HG03442 (cell line): Measurements from ENCODE around the gene TTC31.
A peak's percentile ranks its signal among the peaks of the same experiment; 100 is the strongest.

Experiments used
- ATAC-seq: cut with Tn5 transposase; IDR thresholded peaks from one replicate; pipeline ENCODE4 v1.9.1; 2021; ENCODE audit warnings: mild to moderate bottlenecking, moderate library complexity; ENCODE audit not compliant: unreplicated experiment

TTC31 gene

DNA sequence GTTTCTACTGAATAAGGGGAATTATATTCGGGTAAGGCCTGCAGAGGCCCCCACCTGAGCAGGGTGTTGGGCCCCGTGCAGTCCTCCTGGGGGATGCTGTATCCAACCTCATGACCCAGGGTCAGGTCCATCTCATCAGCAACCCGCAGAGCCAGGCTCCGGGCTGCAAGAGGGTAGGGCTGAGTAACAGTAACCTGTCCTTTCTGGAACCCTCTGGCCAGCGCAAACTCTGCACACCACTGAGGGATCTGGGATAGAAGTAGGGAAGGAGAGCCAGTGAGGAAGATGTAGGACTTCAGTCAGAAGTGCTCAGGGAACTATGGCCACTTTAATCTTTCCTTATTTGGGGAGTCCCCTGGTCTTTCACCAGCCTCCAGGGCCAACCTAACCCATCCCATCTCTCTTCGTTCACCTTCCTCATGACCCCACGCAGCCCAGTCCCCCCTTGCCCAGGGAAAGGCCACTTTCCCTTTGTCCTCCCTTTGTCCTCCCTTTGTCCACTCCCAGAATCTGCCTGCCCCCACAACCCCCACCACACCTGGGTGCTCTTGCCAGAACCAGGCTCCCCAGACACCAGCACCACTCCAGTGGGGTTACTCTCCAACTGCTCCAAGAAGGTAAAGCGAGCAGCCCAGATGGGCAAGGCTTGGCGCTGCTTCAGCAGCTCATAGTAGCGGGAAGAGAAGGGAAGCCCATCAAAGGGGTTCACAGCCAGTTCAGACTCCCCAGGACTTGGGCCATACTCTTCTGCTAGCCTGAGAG lies 42.3 kb downstream of the TTC31 start:
- no peak for ATAC-seq

DNA sequence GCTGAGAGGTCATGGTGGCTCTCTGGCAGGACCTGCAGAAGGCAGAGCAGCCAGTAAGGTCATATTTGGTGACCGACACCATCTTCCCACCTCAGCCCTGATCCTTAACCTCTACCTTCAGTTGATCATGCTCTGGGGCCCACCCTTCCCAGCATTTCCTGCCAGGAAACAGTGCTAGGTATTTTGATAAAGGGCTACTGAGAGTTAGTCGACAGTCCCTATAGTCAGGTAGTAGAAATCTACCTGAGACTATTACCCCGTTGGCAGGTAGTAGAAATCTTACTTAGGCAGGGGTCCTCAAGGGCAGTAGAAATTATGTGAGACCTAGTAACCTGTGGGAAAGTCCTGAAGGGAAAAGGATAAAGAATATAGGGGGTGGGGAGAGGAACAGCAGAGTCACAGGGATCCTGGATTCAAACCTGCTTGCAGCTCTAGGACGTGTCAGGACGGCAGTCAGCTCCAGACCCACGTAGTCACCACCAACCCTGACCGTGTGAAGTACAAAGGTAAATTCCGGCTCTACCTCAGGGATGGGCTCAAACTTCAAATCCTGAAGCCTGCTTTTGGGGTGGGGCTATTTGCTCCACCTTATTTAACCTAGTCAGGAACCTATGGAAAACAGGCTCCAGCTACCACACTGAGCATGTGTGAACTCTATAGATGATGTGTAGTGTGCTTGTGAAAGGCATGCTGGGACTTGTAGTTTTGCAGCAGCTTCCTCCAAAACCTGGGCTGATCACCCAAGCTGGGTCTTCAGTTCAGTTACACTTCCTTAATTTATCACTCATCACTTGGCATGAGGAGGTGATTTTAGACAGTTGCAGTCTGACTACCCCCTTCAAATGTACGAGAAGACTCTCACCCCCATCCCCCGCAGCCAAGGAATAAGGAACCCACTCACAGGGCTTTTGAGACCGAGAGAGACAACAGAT lies 43.1 kb downstream of the TTC31 start, which contains the start of gene DQX1:
Gene DQX1 (minus strand): TSS at position 515 of the 932 bp plus-strand sequence. CDS start 502 bp downstream, at position 13.
- no peak for ATAC-seq

DNA sequence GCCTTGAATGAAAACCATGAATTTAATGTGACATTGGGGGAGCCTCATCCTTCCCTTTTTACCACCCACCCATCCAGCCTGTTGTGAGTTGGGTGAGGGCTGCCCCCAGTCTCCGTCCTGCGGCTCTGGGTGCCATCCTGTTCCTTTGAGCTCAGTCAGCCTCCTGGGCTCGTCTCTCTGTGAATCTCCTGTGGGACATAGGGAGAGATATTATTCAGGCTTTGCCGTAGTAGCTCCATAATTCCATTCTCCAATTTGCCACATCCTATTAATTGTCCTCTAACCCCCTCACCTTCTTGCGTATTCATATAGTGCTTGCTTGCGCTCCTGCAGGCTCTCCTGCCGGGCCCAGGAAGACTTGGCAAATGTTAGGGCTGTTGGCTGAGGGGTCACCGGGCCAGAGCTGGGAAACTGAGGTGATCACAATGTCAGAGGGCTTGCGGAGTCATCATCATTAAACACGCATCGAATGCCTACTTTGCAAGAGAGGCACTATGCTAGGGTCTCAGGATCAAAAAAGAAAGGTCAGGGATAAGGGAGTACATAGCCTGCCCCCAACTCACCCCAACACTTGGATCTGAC lies 43.9 kb downstream of the TTC31 start:
- ATAC-seq, result no peak

DNA sequence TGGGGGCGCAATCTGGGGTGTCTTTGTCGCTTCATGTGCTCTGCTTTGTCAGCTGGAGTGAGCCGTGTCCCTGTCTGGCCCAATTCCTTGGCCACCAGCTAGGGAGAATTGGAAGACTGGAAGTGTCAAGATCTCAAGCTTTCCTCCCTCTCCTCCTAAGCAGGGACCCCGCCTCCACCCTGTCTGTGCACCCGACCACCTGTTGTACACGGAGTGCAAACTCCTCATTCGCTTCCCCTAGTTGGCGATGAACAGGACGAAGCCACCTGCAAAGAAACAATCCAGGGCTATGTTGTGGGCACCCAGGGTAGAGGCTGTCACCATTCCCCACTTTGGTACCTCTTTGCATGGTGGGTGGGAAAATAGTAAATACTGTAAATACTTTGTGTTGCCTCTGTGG lies 44.9 kb downstream of the TTC31 start:
- no peak for ATAC-seq

DNA sequence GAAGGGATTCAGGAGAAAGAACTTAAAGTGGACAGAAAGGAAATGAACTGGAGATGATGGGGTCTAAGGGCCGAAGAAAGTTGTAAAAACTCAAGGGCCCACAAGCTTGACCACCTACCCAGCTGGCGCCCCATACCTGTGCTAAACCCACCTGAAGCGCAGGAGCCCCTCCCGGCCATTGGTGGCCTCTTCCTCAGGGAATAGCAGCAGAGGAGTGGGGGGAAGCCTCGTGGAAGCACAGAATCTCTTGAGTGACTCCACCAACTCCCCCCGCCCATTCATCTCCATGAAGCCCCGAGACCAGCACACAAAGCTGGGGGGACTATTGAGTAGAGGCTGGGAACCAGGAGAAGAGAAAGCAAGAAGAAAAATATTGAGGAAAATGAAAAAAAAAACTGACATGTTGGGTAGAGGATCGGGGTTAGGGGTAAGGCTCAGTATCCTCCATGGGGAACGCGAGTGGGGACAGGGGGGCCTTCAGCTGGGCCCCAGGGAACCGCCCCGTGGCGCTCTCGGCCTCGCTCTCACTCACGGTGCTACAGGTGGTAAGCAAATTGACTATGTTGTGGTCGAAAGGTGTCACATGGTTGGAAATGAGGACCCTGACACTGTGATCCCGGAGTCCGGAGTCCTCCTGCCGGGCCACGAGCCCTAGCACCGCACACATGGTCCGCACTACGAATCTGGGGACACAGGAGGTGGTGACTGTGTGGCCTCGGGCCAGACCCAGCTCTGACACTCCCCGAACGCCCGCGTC lies 45.9 kb downstream of the TTC31 start:
- ATAC-seq, result peak; percentile 5

DNA sequence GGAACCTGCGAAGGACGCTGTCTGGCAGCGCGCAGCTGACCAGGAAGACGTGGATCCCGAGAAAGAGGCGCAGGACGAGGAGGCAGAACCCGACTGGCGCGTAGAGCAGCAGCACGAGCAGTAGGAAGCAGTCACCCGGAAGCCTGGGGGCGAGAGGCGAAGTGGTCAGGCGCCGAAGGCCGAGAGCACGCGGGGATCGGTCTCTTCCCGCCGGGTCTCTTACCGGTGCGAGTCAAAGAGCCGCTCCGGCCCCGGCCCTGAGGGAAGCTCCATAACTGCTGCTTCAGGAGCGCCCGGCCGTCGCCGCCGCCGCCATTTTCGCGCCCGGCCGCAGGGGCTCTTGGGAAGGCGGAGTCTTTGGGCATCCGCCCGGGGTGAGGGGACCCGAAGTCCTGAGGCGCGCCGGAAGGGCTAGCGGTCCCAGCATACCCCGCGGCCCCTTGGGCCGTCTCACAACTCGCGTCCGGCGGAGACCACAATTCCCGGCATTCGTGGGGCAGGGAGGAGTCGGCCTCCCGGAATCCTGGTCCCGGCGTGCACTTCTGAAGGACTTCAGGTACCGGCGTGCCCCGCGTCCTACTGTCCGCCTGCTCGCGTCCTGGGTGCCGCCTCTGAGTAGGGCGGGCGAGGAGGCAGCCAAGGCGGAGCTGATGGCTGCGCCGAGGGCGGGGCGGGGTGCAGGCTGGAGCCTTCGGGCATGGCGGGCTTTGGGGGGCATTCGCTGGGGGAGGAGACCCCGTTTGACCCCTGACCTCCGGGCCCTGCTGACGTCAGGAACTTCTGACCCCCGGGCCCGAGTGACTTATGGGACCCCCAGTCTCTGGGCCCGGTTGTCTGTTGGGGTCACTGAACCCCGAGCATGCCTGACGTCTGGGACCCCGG lies 46.7 kb downstream of the TTC31 start, which contains the start of the genes AUP1 and HTRA2:
Gene AUP1 (minus strand): TSS at position 350 of the 882 bp plus-strand sequence. CDS start 77 bp downstream, at position 273.
Gene HTRA2 (plus strand): TSS at position 577 of the 882 bp plus-strand sequence. CDS start 74 bp downstream, at position 651.
- ATAC-seq, result peak; percentile 78

DNA sequence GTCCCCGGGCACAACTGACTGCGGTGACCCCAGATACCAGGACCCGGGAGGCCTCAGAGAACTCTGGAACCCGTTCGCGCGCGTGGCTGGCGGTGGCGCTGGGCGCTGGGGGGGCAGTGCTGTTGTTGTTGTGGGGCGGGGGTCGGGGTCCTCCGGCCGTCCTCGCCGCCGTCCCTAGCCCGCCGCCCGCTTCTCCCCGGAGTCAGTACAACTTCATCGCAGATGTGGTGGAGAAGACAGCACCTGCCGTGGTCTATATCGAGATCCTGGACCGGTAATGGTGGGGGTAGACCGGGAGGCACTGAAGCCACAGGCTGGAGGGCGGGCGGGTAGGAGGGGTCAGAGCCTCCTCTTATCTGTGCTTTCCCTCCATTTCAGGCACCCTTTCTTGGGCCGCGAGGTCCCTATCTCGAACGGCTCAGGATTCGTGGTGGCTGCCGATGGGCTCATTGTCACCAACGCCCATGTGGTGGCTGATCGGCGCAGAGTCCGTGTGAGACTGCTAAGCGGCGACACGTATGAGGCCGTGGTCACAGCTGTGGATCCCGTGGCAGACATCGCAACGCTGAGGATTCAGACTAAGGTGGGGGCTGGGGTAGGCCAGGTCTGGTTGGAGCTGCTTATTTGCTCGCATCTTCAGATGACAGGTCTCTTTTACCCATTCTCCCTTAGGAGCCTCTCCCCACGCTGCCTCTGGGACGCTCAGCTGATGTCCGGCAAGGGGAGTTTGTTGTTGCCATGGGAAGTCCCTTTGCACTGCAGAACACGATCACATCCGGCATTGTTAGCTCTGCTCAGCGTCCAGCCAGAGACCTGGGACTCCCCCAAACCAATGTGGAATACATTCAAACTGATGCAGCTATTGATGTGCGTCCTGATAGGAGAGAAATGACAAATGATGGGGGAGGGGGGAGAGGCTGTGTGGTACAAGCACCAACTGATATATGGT lies 47.6 kb downstream of the TTC31 start:
- ATAC-seq, result peak; percentile 24

DNA sequence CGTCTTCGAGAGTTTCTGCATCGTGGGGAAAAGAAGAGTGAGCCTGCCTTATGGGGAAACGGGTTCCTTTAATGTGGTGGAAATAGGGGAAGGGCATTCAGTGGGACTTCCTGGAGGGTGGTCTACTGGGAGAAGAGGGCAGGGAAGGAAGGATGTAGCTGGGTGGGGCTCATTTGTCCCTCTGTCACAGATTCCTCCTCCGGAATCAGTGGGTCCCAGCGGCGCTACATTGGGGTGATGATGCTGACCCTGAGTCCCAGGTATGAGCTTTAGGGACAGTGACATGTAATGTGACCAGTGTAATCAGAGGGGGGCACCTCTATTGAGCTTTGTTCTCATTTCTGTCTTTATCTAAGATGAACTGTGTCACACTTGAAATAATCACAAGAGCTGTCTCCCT lies 48.8 kb downstream of the TTC31 start:
- ATAC-seq, result no peak

DNA sequence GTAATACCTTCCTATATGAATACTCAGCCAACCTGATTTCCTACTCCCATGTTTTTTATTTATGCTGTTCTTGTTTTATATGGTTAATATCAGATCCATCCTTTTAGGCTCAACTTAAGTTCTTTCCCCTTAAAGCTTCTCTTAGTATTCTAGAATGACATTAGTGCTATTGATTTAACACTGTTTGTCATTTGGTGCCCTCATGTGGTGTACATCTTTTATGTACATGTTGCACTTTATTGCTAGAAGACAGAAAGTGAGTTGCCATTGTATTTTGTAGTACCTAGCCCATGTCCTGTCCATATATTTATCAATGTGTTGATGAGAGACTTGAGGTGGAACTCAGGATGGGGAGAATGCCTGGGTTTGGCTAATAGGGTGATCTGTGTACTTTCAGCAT lies 49.3 kb downstream of the TTC31 start:
- no peak for ATAC-seq

DNA sequence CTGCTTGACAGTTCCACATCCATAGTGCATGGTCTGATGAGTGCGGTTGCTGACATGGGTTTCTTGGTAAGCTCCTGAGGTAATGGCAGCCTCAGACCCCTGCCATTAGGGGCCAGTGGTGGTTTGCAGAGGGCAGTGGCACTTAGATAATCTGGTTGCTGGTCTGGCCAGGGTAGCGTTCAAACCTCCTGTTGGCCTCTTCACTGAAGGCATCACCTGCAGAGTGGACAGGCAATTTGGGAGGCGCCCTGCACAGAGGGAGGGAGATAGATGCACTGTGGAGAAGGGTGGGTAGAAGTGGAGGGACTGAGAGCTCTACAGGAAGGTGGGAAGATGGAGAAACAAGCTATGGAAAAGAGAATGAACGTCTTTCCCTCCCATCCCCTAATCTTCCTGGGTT lies 50.6 kb downstream of the TTC31 start:
- no peak for ATAC-seq

DNA sequence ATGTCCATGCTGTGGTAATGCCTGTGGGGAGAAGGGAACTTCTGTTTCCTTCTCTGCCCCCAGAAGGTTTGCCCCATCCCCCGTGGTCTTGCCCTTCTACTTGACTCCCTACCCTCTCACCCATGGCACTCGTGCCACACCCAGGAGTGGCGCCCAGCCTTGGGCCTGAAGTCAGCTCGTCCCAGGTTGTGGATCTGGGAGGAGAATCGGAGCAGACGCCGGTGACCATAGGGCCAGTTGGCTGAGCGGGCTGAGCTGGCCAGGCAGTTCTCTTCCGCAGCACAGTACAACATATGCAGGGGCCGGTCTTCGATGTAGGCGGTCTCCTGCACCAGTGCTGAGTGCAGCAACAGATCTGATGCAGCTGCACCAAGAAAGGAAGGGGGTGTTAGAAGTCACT lies 51.5 kb downstream of the TTC31 start:
- ATAC-seq, result no peak

DNA sequence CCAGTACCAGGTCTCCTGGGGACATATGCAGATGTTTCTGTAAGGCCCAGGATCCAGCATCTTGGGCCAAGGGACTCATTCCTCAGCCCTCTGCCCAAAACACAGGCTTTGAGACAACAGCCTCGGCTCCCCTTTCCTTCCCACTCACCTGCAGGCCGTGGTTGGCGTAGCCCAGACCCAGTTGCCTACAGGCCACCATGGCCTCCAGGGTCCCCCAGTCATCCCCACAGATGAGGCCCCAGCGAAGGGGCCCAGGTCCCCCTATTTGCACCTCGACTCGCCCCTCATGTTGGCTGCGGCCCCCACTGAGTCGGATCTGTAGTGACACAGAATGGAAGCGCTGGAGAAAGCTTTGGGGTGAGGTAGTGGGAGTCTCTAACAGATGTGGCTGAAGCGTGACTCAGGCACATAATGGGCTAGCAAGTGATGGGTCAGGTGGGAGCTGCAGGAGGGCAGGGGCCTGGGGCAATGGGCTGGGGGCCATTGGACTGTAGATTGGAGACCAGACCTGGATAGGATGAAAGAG lies 52.6 kb downstream of the TTC31 start:
- ATAC-seq, result no peak

DNA sequence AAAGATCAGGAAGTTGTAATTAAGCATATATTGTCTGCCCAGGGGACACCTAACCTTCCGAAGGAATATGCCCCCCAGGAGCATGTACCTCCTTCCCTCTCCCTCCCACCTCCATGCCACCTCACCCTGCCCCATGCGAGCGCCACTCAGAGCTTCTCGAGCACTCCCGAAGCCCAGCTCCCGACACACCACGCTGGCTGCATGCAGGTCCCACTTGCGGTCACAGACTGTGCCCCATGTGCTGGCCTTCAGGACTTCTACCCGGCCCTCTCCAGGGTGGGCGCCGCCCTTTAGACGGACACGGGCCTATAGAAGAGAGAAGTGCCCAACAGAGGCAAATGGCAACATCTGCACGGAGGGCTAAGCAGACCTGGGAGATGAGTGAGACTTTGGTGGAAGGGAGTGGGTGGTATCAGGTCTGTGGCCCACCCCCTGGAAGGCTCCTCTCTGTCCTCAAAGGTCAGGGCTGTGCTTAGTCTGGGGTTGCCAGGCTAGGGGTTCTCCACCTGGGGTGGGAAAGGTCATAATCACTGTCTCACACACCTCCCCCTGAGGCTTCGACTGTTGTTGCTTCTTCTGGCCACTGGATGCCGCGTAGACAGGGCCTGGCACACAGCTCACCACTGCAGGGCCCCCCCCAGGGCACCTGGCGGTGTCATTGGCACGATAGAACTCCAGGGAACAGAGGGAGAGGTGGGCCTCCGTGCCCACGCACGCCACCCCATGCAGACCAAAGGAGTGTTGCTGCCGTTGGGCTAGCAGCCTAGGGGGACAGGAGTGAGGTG lies 53.5 kb downstream of the TTC31 start:
- ATAC-seq, result no peak

DNA sequence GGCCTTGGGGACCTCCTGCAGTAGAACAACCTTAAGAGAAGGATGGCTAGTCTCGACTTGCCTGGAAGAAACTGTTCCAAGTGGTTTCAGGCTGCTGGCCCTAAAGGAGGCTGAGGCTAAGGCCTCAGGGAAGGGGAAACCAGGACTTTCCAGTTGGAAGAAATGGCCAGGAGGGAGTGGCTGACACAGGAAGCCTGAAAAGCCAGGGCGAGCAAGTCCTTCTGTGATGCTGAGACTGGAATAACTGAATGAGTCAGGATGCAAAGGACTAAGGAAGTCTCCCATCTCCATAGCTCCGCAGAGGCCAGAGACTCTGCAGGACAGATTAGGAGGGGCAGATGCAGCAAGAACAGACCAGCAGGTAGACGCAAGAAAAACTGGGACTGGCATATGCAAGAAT lies 54.3 kb downstream of the TTC31 start:
- no peak for ATAC-seq

DNA sequence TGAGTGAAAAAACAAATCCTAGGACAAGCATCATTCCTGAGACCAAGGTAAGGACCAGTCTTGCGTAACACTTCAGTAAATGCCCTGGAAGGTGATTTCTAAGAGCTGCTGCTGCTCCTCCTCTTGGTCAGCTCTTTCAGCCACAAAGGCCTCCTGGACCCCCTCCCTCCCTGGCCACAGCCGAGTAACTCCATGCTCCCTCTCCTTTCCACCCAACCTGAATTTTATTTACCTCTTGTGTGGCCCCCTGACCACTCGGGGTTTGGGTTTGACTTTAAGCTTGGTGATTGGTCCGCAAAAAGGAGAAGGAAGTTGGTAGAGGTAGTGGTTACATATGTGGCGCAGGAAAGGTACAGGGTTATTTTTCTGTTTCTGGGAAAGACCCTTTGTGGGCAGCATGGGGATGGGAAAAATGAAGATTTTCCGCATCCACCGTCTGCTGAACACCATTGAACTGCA lies 56.0 kb downstream of the TTC31 start:
- ATAC-seq, result no peak

DNA sequence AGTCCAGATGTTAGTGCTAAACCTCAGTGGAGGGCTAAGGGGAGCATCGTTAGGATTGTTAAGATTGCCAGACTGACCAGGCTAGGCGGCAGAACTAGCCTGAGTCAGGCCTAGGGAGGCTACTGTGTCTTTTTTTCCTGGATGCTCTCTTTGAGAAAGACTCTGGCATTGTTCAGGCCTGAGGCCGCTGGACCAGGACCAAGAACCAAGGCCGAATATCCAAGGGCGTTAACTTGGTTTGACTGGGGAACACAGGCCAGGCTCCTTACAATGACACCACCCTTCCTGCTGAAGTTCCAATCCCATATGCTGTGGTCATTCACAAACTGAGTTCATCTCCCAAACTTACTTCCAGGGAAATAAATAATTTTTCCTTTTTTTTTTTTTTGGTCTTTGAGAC lies 57.4 kb downstream of the TTC31 start:
- no peak for ATAC-seq

DNA sequence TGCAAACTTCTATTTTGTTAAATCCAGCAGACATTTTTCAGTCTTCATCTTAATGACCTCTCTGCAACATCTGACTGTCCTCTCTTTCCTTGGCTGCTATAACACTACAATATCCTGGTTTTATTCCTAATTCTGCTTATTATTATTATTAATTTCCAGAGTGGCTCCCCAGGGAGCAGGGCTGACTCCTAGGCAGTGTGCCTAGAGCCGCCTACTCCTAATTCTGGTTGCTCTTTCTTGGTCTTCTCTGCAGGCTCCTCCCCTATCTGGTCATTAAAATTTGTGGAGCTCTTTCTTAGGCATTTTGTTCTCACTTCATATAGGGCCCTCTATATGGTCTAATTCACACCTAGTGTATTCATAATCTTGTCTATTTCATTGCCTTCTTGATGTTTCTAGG lies 60.1 kb downstream of the TTC31 start:
- ATAC-seq, result no peak
